Gastroesophageal sphincter (tissue), 4 donors: Measurements from ENCODE around the gene HUWE1. TPM values are rescaled to one million over a fixed set of nuclear protein-coding genes. Genes with fewer than 3 reads are reported as not detected.

Experiments used
- ATAC-seq: fragments of 150-250 bp; one replicate; pipeline ENCODE4 v1.9.1; 2016; ENCODE audit warnings: mild to moderate bottlenecking, moderate library complexity
- H3K27ac ChIP-seq, 4 donors: fragments of 200-600 bp; sonication (generic) in 3 of 4; 1 replicate in 3 of 4; 2 replicates in 1 of 4; pipeline ENCODE4 v1.5.1; 2016 to 2019
- H3K27me3 ChIP-seq: fragments of 200-600 bp; sonication (generic); one replicate; pipeline ENCODE4 v1.5.1; 2019
- H3K36me3 ChIP-seq, 2 donors: fragments of 200-600 bp; sonication (generic); one replicate each; pipeline ENCODE4 v1.5.1; 2019; ENCODE audit warnings: control low read depth in 1 of 2
- H3K4me1 ChIP-seq, 3 donors: fragments of 200-600 bp; sonication (generic); 1 replicate in 2 of 3; 2 replicates in 1 of 3; pipeline ENCODE4 v1.5.1; 2016 to 2019; ENCODE audit warnings: control low read depth in 2 of 3
- H3K4me3 ChIP-seq, 2 donors: fragments of 200-600 bp; sonication (generic); one replicate each; pipeline ENCODE4 v1.5.1; 2019; ENCODE audit warnings: mild to moderate bottlenecking in 1 of 2, moderate library complexity in 1 of 2
- H3K9me3 ChIP-seq, 3 donors: fragments of 200-600 bp; sonication (generic); one replicate each; pipeline ENCODE4 v1.5.1; 2017 to 2019; ENCODE audit warnings: control low read depth in 2 of 3
- EP300 ChIP-seq: sonication (generic); formaldehyde crosslinking; IDR thresholded peaks from one replicate; pipeline ENCODE4 v1.6.1; 2017; ENCODE audit warnings: antibody characterized with exemption, mild to moderate bottlenecking
- POLR2A ChIP-seq, 2 donors: fragments of 450-650 bp; IDR thresholded peaks; one replicate each; pipeline ENCODE4 v1.6.1; 2017; ENCODE audit warnings: antibody characterized with exemption in 2 of 2, mild to moderate bottlenecking in 2 of 2, moderate library complexity in 1 of 2
- POLR2AphosphoS5 ChIP-seq: sonication (generic); formaldehyde crosslinking; IDR thresholded peaks from one replicate; pipeline ENCODE4 v1.6.1; 2017; ENCODE audit warnings: antibody characterized with exemption
- WGBS, 2 donors: methylation state at CpG; one replicate each; pipeline ENCODE4 v1.1.5; 2018; ENCODE audit warnings: low coverage in 1 of 2; 5-methylcytosine and 5-hydroxymethylcytosine counted together
- total RNA-seq, 4 donors: library from RNA; depleted of rRNA; stranded (reverse); fragments of >200 nt; gene quantifications; one replicate each; pipeline ENCODE4 v1.1.0, GENCODE V29; 2016
- TF ChIP-seq, protein P1 (sequence below), 4 experiments: fragments of 200-600 bp in 2 of 4; fragments of 450-650 bp in 2 of 4; sonication (generic) in 1 of 4; IDR thresholded peaks; one replicate each; pipeline ENCODE4 v1.5.1; 2017 to 2019; ENCODE audit warnings: antibody characterized with exemption in 4 of 4, mild to moderate bottlenecking in 2 of 4, moderate library complexity in 2 of 4

Gene HUWE1
- total RNA-seq, 4 donors from 2014 or later = 103 to 170 (median 113) TPM

DNA sequence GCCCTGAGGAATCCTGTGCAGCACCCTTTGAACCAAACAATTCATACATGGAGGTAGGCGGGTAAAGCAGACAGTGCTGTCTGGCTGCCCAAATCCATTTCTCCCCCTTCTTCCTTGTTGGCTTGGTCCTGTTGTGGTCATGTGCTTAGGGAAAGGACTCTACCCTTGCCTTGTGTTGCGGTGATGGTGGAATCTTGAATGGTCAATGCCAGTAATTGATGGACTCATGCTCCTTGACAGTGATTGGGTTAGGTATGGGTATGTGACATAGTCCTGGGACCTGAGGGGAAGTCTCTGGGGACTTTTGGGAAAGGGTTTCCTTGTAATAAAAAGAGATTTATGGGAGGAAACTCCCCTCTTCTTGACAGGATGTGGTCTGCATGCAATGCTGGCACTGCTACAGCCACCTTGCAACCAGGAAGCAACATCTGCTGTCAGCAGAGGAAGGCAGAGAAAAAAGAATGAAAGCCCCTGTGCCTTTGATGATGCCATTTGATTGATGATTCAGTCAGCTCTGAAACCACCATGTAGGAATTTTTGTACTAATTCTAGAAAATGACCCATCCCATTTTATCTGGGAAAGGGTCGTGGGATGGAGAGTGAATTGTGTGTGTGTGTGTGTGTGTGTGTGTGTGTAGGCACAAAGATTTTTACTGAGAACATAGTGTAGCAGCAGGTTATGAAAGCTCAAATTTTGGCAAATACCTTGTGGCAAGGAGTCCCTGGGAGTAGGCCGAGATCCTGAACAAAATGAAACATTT, 30.0 kb upstream of the HUWE1 start:
- no peaks in the 10 kb centered on the region for H3K36me3 ChIP-seq
- WGBS, 2 donors = 100% methylated on average over 1 of the region's 4 CpGs
- no peaks in the 10 kb centered on the region for H3K27me3 ChIP-seq
- H3K4me1 ChIP-seq = no peaks in the 10 kb centered on the region
- no peaks in the 10 kb centered on the region for H3K9me3 ChIP-seq
- TF ChIP-seq POLR2AphosphoS5 (no peak), POLR2A (IDR thresholded peaks at IDR 0.05) (no peak), EP300 (no peak)
- TF ChIP-seq, protein P1, sequence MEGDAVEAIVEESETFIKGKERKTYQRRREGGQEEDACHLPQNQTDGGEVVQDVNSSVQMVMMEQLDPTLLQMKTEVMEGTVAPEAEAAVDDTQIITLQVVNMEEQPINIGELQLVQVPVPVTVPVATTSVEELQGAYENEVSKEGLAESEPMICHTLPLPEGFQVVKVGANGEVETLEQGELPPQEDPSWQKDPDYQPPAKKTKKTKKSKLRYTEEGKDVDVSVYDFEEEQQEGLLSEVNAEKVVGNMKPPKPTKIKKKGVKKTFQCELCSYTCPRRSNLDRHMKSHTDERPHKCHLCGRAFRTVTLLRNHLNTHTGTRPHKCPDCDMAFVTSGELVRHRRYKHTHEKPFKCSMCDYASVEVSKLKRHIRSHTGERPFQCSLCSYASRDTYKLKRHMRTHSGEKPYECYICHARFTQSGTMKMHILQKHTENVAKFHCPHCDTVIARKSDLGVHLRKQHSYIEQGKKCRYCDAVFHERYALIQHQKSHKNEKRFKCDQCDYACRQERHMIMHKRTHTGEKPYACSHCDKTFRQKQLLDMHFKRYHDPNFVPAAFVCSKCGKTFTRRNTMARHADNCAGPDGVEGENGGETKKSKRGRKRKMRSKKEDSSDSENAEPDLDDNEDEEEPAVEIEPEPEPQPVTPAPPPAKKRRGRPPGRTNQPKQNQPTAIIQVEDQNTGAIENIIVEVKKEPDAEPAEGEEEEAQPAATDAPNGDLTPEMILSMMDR (IDR thresholded peaks at IDR 0.05) = no peak
- H3K4me3 ChIP-seq = no peak overlapping the region
- no peak for ATAC-seq
- H3K27ac ChIP-seq = no peak overlapping the region

DNA sequence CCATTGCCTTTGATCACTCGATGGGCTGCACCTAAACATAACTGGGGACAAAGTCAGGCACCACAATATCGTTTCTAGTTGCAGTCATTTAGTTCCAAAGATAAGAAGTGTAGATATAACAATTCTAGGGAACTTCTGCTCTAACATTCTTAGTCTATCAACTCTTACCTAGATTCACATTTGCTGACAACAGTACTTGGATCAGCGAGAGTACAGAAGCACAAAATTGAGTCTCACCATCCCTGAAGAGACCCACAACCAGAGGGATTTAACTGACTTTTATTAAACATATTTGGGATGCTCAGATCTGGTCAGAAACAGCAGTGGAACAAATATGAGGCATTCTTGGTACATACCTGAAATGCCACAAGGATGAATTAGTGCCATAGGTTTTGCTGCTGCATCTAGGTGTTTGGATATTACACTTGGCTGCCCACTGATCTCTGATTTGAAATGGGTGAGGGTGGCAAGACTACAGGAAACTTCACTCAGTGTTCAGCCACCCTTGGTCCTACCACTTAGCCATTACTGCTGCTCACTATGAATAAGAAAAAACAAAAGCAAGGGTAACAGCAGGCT, 28.9 kb upstream of the HUWE1 start:
- 42% methylated on average over 3 of the region's 3 CpGs; no CpG with 5 or more reads in 1 of the 2 donors for WGBS, 2 donors

DNA sequence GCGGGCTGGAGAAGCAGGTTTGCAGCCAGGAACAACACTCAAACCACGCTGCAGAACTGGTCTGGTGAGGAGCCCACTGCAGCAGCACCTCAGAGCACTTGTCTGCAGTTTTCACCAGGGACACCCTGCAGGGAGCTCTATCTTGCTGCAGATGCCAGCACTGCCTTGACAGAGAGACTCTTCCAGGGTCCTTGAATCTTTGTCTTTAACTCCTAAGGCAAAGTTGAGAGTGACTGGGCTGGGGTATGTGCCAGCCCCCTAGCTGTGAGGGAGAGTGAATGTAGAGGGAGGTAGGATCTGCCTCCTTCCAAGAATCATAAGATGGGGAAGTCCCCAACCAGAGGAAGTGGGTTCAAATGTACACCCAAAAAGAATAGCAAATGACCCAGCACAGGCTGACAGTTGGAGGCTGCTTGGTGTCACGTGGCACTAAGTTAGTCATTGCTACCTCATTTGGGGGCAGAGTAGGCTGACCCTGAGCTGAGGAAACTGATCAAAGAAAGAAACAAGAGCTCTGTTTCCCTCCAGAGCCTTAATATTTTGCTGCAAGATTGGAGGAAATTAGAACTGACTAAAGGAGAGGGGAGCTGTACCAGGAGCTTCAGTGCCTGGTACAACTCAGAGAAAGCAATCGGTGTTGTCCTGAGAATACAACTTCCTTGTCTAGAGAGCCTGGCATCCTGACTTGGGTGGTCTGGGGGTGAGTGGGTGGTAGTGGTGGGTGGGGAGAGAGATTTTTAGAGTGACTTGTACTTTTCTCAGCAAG, 28.2 kb upstream of the HUWE1 start:
- ATAC-seq = no peak
- H3K36me3 ChIP-seq = no peaks in the 10 kb centered on the region
- no peaks in the 10 kb centered on the region for H3K4me1 ChIP-seq
- no peak overlapping the region for H3K4me3 ChIP-seq
- no peaks in the 10 kb centered on the region for H3K27me3 ChIP-seq
- no peaks in the 10 kb centered on the region for H3K9me3 ChIP-seq
- no peak overlapping the region for H3K27ac ChIP-seq
- TF ChIP-seq EP300 = no peak
- no peak for TF ChIP-seq POLR2A (IDR thresholded peaks at IDR 0.05)
- WGBS, 2 donors = 27 to 42% methylated on average over 2 to 4 of the region's 4 CpGs

More for the DNA sequence above, 28.9 kb upstream of the HUWE1 start:
- TF ChIP-seq POLR2AphosphoS5 (no peak), POLR2A (IDR thresholded peaks at IDR 0.05) (no peak)
- no peaks in the 10 kb centered on the region for H3K36me3 ChIP-seq
- no peaks in the 10 kb centered on the region for H3K4me1 ChIP-seq
- no peak for ATAC-seq
- no peaks in the 10 kb centered on the region for H3K27me3 ChIP-seq
- H3K27ac ChIP-seq = no peak overlapping the region
- H3K4me3 ChIP-seq = no peak overlapping the region
- no peaks in the 10 kb centered on the region for H3K9me3 ChIP-seq

DNA sequence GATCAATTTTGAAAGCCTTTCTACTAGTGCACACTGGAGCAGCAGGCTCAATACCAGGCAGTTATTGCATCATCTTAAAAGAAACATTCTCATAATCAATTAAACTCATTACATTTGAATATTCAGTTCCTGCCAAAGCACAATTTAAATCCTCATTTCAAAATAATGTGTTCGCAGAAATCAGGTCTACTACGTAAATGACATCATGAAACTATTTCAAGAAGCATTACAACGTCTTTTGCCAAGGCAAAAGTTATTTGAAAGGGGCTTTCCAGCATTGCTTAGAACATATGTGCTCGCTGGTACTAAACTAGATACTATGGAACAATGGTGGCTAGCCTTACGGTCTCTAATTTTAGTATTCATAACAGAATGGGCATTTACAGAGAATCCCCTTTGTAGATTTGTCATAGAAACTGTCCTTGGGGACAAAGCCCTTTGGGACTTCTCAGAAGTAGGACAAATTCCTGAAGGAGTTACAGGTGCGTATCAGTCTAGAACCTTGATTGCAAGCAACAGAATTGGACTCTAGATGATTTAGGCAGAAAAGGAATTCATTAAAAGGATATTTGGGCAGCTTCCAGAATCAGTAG, 27.6 kb upstream of the HUWE1 start:
- no peaks in the 10 kb centered on the region for H3K27me3 ChIP-seq
- TF ChIP-seq POLR2A (IDR thresholded peaks at IDR 0.05) (no peak), EP300 (no peak), POLR2AphosphoS5 (no peak)
- TF ChIP-seq, protein P1 (IDR thresholded peaks at IDR 0.05) = no peak
- WGBS, 2 donors = 57 to 68% methylated on average over 3 to 5 of the region's 6 CpGs
- H3K4me1 ChIP-seq = no peaks in the 10 kb centered on the region
- H3K4me3 ChIP-seq = no peak overlapping the region
- H3K9me3 ChIP-seq = no peaks in the 10 kb centered on the region
- no peak for ATAC-seq
- no peaks in the 10 kb centered on the region for H3K36me3 ChIP-seq
- H3K27ac ChIP-seq = no peak overlapping the region

DNA sequence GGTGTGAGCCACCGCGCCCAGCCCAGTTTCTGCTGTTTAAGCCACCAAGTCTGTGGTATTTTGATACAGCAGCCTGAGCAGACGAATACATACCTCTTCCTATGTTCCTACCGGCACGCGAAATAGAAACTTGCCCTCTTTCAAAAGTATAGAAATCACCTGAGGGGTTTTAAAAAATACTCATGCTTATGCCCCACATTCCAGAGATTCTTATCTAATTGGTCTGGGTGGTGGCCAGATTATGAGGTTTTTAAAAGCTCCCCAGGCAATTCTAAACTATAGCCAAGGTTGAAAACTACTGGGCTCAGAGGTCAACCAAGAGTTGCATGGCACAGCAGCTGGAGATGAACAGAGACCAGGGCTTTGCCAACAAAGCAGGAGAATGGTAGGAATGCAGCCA, 24.9 kb upstream of the HUWE1 start:
- Histone ChIP-seq H3K36me3 (no peaks in the 10 kb centered on the region), H3K27me3 (no peaks in the 10 kb centered on the region), H3K27ac (no peak overlapping the region), H3K4me3 (no peak overlapping the region), H3K4me1 (no peaks in the 10 kb centered on the region), H3K9me3 (no peaks in the 10 kb centered on the region)
- no peak for ATAC-seq
- 80 to 100% methylated on average over 2 to 4 of the region's 6 CpGs for WGBS, 2 donors
- TF ChIP-seq POLR2AphosphoS5 (no peak), EP300 (no peak), POLR2A (IDR thresholded peaks at IDR 0.05) (no peak)
- TF ChIP-seq, protein P1 (IDR thresholded peaks at IDR 0.05) = no peak
